Thyroid gland (tissue), 4 donors: ENCODE data around the gene MC4R. TPM values are rescaled to one million over a fixed set of nuclear protein-coding genes. Genes with fewer than 3 reads are reported as not detected.

Experiments
- DNase-seq, 2 donors: peaks; one replicate each; pipeline ENCODE4 v3.0.0-alpha.2; 2019
- H3K27ac ChIP-seq, 3 donors: fragments of 200-600 bp; sonication (generic); 1 replicate in 2 of 3; 2 replicates in 1 of 3; pipeline ENCODE4 v1.5.1; 2016 to 2019; ENCODE audit warnings: mild to moderate bottlenecking in 1 of 3, moderate library complexity in 1 of 3
- H3K27me3 ChIP-seq: fragments of 200-600 bp; sonication (generic); one replicate; pipeline ENCODE4 v1.5.1; 2019
- H3K36me3 ChIP-seq, 2 donors: fragments of 200-600 bp; sonication (generic); one replicate each; pipeline ENCODE4 v1.5.1; 2016 to 2019
- H3K4me1 ChIP-seq, 2 donors: fragments of 200-600 bp; sonication (generic); one replicate each; pipeline ENCODE4 v1.5.1; 2017 to 2019
- H3K4me3 ChIP-seq, 3 donors: fragments of 200-600 bp; sonication (generic); replicated peaks in 1 of 3; 1 replicate in 2 of 3; 2 replicates in 1 of 3; pipeline ENCODE4 v1.5.1; 2016; ENCODE audit warnings: mild to moderate bottlenecking in 1 of 3
- H3K9me3 ChIP-seq: fragments of 200-600 bp; sonication (generic); one replicate; pipeline ENCODE4 v1.5.1; 2017
- CTCF ChIP-seq, 6 experiments: fragments of 200-600 bp in 3 of 6; fragments of 450-650 bp in 3 of 6; sonication (generic) in 3 of 6; IDR thresholded peaks; one replicate each; pipeline ENCODE4 v1.5.1; 2016 to 2019; ENCODE audit warnings: antibody characterized with exemption in 6 of 6, mild to moderate bottlenecking in 2 of 6, inconsistent platforms in 1 of 6, moderate library complexity in 1 of 6
- POLR2A ChIP-seq, 2 donors: fragments of 450-650 bp; IDR thresholded peaks; one replicate each; pipeline ENCODE4 v1.6.1; 2017; ENCODE audit warnings: antibody characterized with exemption in 2 of 2, mild to moderate bottlenecking in 2 of 2, moderate library complexity in 1 of 2
- WGBS, 2 donors: methylation state at CpG; one replicate each; pipeline ENCODE4 v1.1.5; 2017; 5-methylcytosine and 5-hydroxymethylcytosine counted together
- intact Hi-C: fragments of 100-400 bp; cut with DNase I; formaldehyde crosslinking; loops from one replicate; pipeline ENCODE4 v1.15.1; 2023
- total RNA-seq, 4 donors: library from RNA; depleted of rRNA; stranded (reverse); fragments of >200 nt; gene quantifications; one replicate each; pipeline ENCODE4 v1.2.3, GENCODE V29; 2016

MC4R gene
- total RNA-seq, 4 donors from 2014 or later: not detected

- TF ChIP-seq POLR2A (IDR thresholded peaks at IDR 0.05): no peak
- no peak for TF ChIP-seq CTCF (IDR thresholded peaks at IDR 0.05)
- Histone ChIP-seq H3K9me3 (no peaks in the 10 kb centered on the region), H3K36me3 (no peaks in the 10 kb centered on the region), H3K4me1 (no peaks in the 10 kb centered on the region), H3K4me3 (no peak overlapping the region), H3K27me3 (no peaks in the 10 kb centered on the region), H3K27ac (no peak overlapping the region)
- 64 to 76% methylated on average over 1 of the region's 1 CpG for WGBS, 2 donors
- no peak for DNase-seq
- intact Hi-C loops: no loop called here
These were observed 16.7 kb upstream of the MC4R start for GRCh38 chr18:60389314-60389713.

DNA sequence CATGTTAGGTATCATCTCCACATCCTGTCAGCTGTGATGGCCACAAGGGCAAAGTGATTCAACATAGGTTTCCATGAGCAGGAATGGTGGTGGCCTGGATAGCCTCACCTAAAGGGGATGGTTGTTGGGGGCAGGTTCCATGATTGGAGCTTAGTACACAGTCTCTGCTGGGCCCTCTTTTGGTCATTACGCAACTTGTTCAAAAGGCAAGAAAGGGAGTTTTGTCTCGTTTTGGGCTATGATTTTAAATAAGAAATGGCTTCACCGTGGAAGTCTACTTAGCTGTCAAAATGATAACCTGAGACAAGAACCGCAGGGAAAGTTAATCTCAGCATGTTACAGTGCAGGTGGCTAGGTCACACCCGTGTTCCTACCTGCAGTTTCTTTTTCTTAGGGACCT, 13.1 kb upstream of the MC4R start:
- Histone ChIP-seq H3K4me3 (no peak overlapping the region), H3K36me3 (no peaks in the 10 kb centered on the region), H3K9me3 (no peaks in the 10 kb centered on the region), H3K27ac (no peak overlapping the region), H3K27me3 (no peaks in the 10 kb centered on the region), H3K4me1 (no peaks in the 10 kb centered on the region)
- 90 to 91% methylated on average over 5 of the region's 5 CpGs for WGBS, 2 donors
- TF ChIP-seq CTCF (IDR thresholded peaks at IDR 0.05) (no peak), POLR2A (IDR thresholded peaks at IDR 0.05) (no peak)
- intact Hi-C loops: no loop called here
- no peak for DNase-seq

- TF ChIP-seq CTCF (IDR thresholded peaks at IDR 0.05): no peak
- no peak for TF ChIP-seq POLR2A (IDR thresholded peaks at IDR 0.05)
- H3K27ac ChIP-seq: no peak overlapping the region
These were observed 11.3 kb upstream of the MC4R start for GRCh38 chr18:60383893-60384292.

GRCh38 chr18:60377778-60378469, 5.3 kb upstream of the MC4R start:
- Histone ChIP-seq H3K9me3 (no peaks in the 10 kb centered on the region), H3K4me1 (no peaks in the 10 kb centered on the region), H3K4me3 (no peak overlapping the region), H3K36me3 (no peaks in the 10 kb centered on the region), H3K27ac (no peak overlapping the region), H3K27me3 (no peaks in the 10 kb centered on the region)
- no peak for TF ChIP-seq POLR2A (IDR thresholded peaks at IDR 0.05)
- no peak for TF ChIP-seq CTCF (IDR thresholded peaks at IDR 0.05)
- 61 to 68% methylated on average over 2 of the region's 2 CpGs for WGBS, 2 donors
- intact Hi-C loops: no loop called here
- no peak for DNase-seq

More at GRCh38 chr18:60383893-60384292, 11.3 kb upstream of the MC4R start:
- intact Hi-C loops: no loop called here
- no peaks in the 10 kb centered on the region for H3K9me3 ChIP-seq
- no peaks in the 10 kb centered on the region for H3K27me3 ChIP-seq
- H3K4me3 ChIP-seq: no peak overlapping the region
- no peaks in the 10 kb centered on the region for H3K36me3 ChIP-seq
- DNase-seq: no peak
- H3K4me1 ChIP-seq: no peaks in the 10 kb centered on the region
- WGBS, 2 donors: 80 to 84% methylated on average over 2 of the region's 2 CpGs

DNA sequence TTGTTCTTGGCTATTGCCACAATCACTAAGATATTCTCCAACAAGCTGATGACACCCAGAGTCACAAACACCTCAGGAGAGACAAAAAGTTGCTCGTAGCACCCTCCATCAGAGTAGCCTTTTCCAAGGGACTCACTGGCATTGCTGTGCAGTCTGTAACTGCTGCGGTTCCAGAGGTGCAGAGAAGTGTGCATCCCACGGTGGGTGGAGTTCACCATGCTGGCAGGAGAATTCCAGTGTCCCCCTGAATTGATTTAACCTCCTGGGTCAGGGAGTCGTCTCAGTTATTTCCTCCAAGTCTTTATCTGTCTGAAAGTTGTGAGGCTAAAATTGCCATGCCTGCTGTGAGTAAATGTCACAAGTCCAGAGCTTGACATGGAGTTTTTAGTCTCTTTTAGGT, 443 bp downstream of the MC4R start:
- no peak for DNase-seq
- H3K27ac ChIP-seq: no peak overlapping the region
- no peaks in the 10 kb centered on the region for H3K9me3 ChIP-seq
- 47 to 59% methylated on average over 4 of the region's 4 CpGs for WGBS, 2 donors
- no peak overlapping the region for H3K4me3 ChIP-seq
- intact Hi-C loops: no loop called here
- TF ChIP-seq POLR2A (IDR thresholded peaks at IDR 0.05): no peak
- no peak for TF ChIP-seq CTCF (IDR thresholded peaks at IDR 0.05)
- no peaks in the 10 kb centered on the region for H3K4me1 ChIP-seq
- H3K36me3 ChIP-seq: no peaks in the 10 kb centered on the region
- H3K27me3 ChIP-seq: no peaks in the 10 kb centered on the region
